Activated CD4-positive, alpha-beta T cell treated with anti-CD3 and anti-CD28 coated beads for 36 hours (primary cell): ENCODE data around the gene NUDT14. TPM values are rescaled to one million over a fixed set of nuclear protein-coding genes. Genes with fewer than 3 reads are reported as not detected.

ENCODE experiments used
- ATAC-seq: fragments of 200-7000 bp; cut with Tn5 transposase; one replicate; pipeline ENCODE4 v1.10.0; 2021; ENCODE audit warnings: mild to moderate bottlenecking, moderate library complexity
- CTCF ChIA-PET: fragments of 350-600 bp; sonication (Branson Sonifier 250); formaldehyde crosslinking; loops from one replicate; lab custom pipeline; 2021; ENCODE audit warnings: antibody characterized with exemption; lab: Charles Lee
- POLR2A ChIA-PET: fragments of 350-600 bp; sonication (Branson Sonifier 250); formaldehyde crosslinking; loops from one replicate; lab custom pipeline; 2021; ENCODE audit warnings: antibody characterized with exemption, inconsistent platforms; lab: Charles Lee
- DNase-seq: peaks from one replicate; pipeline ENCODE4 v3.0.0-alpha.2; 2020
- H3K27ac Mint-ChIP-seq: one replicate; pipeline ENCODE4 v1.8.0; 2021; ENCODE audit warnings: mixed read lengths
- H3K27me3 Mint-ChIP-seq: one replicate; pipeline ENCODE4 v1.8.0; 2021; ENCODE audit warnings: mixed read lengths
- H3K36me3 Mint-ChIP-seq: one replicate; pipeline ENCODE4 v1.8.0; 2021; ENCODE audit warnings: low read depth, mixed read lengths
- H3K4me1 Mint-ChIP-seq: one replicate; pipeline ENCODE4 v1.8.0; 2021; ENCODE audit warnings: mixed read lengths
- H3K4me3 Mint-ChIP-seq: one replicate; pipeline ENCODE4 v1.8.0; 2021; ENCODE audit warnings: mild to moderate bottlenecking, moderate library complexity, mixed read lengths
- H3K9me3 Mint-ChIP-seq: one replicate; pipeline ENCODE4 v1.8.0; 2021; ENCODE audit warnings: low read depth, mixed read lengths
- intact Hi-C, 2 experiments: fragments of 100-400 bp; cut with DNase I in 1 of 2; cut with micrococcal nuclease in 1 of 2; formaldehyde crosslinking; loops; one replicate each; pipeline versions ENCODE4 v1.14.2 to v1.15.1; 2022 to 2024; cut with DNase I, micrococcal nuclease
- microRNA-seq: library from miRNA; unstranded; fragments of <30 nt; microRNA quantifications from one replicate; pipeline ENCODE4 v1.2.0, GENCODE V29; 2021; ENCODE audit warnings: borderline replicate concordance
- total RNA-seq, 2 experiments: library from RNA; stranded (reverse); gene quantifications; one replicate each; pipeline ENCODE4 v1.2.3, GENCODE V29; 2021

Gene NUDT14
- total RNA-seq, 2 experiments from 2014 or later, result 12.3 to 13.5 TPM

DNA sequence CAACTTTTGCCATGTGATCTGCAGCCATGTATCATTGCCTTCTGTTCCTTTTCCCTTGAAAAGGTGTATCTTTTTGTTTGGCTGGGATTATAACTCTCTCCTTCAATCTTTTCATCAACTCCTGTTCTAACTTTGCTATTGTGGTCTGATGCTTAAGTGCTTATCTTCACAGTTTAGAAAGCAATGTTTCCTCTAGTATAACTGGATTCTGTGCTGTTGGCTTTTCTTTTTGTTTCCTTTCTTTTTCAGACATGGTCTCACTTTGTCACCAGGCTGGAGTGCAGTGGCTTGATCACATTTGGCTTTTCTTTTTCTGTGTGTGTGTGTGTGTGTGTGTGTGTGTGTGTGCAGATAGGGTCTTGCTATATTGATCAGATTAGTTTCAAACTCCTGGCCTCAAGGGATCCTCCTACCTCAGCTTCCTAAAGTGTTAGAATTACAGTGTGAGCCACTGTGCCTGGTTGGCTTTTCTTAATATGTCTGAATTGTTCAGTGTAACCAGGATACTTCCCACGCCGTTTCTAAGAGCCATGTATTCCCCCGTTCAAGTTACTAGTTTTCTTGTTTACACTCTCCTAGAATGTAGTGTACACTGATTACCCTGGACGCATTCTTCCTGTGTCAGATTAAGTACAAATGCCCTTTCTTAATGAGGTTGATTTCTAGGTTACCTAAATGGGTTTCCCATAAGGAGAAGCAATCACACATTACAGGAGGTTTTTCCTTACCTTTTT lies 48.0 kb downstream of the NUDT14 start:
- CTCF ChIA-PET, result interaction anchor here (0.6 to 1.2 kb wide), 2 partner anchors 15 to 20 kb away, joined by 3 read pairs; no protein-coding TSS in a partner anchor
- Mint-ChIP-seq H3K27ac (no peak overlapping the region), H3K36me3 (no peaks in the 10 kb centered on the region), H3K9me3 (peaks cover 9% of the 10 kb centered on the region), H3K4me1 (no peaks in the 10 kb centered on the region), H3K27me3 (peaks cover 11% of the 10 kb centered on the region), H3K4me3 (no peak overlapping the region)
- ATAC-seq (no peak), DNase-seq (no peak)
- POLR2A ChIA-PET, result no interaction called here
- intact Hi-C loops, result no loop called here

DNA sequence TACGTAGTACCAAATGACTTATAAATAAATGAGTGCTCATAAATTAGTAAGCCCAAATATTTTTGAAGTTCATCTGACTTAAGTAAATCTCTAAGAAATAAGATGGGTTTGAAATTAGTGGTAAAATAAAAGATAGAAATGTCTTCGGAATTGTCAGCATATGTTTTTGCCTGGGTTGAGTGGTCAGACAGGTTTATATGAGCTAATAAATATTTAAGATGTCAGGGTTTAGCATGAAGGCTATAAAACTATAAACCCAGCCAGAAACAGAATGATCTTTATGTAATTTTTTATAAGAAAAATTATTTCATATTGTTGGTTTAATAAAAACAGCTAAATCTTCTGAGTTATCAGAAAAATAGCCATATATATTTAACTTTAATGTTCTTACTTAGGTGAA lies 49.9 kb downstream of the NUDT14 start:
- peaks cover 11% of the 10 kb centered on the region for H3K27me3 Mint-ChIP-seq
- intact Hi-C loops, result no loop called here
- DNase-seq (no peak), ATAC-seq (no peak)
- H3K27ac Mint-ChIP-seq, result no peak overlapping the region
- peaks cover 9% of the 10 kb centered on the region for H3K9me3 Mint-ChIP-seq
- POLR2A ChIA-PET, result interaction anchor here (0.6 kb wide), 1 partner anchor 156 kb away, joined by 3 read pairs; no protein-coding TSS in a partner anchor
- no peaks in the 10 kb centered on the region for H3K4me1 Mint-ChIP-seq
- H3K4me3 Mint-ChIP-seq, result no peak overlapping the region
- CTCF ChIA-PET, result no interaction called here
- no peaks in the 10 kb centered on the region for H3K36me3 Mint-ChIP-seq

DNA sequence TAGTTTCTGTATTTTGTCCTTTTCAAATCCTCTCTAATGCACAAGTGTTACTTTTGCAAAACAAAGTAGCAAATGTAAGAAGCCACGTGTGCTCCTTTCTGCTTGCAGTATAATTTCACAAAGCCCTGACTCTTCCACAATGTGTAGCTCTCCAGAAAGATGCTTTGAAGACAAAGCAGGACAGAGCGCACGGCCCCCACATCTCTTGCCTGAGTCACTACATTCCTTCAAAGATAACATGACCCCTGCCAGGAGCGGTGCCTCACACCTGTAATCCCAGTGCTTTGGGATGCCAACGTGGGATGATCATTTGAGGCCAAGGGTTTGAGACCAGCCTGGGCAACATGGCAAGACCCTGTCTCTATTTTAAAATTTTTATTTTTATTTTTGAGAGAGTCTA lies 53.1 kb downstream of the NUDT14 start:
- peaks cover 13% of the 10 kb centered on the region for H3K27me3 Mint-ChIP-seq
- DNase-seq (no peak), ATAC-seq (no peak)
- ChIA-PET POLR2A (no interaction called here), CTCF (no interaction called here)
- H3K4me1 Mint-ChIP-seq, result no peaks in the 10 kb centered on the region
- H3K27ac Mint-ChIP-seq, result no peak overlapping the region
- H3K36me3 Mint-ChIP-seq, result no peaks in the 10 kb centered on the region
- intact Hi-C loops, result no loop called here
- H3K4me3 Mint-ChIP-seq, result no peak overlapping the region
- peaks cover 6% of the 10 kb centered on the region for H3K9me3 Mint-ChIP-seq

DNA sequence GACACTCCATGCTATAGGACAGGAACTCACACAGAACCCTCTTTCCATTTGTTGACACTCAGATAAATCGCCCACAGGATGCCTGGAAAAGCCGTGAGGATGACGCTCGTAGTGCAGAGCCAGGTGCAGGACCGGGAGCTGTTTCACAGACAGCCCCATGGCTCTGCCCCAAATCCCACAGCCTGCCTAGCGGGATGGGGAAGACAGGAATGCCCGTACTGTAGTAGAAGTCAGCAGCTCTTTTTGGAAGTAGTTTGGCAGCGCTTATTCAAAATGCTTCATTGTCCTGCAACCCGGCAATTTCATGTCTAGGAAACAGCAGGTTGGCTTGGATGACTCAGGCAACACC lies 54.2 kb downstream of the NUDT14 start:
- intact Hi-C loops, result no loop called here
- ChIA-PET CTCF (interaction anchor here (0.6 kb wide), 2 partner anchors 108 to 1050 kb away, joined by 3 to 5 read pairs; no protein-coding TSS in a partner anchor), POLR2A (interaction anchor here (0.6 kb wide), 1 partner anchor 363 kb away, joined by 5 read pairs; no protein-coding TSS in a partner anchor)
- Mint-ChIP-seq H3K9me3 (peaks cover 6% of the 10 kb centered on the region), H3K4me1 (no peaks in the 10 kb centered on the region), H3K27ac (no peak overlapping the region), H3K36me3 (peaks cover 3% of the 10 kb centered on the region), H3K4me3 (no peak overlapping the region), H3K27me3 (peaks cover 16% of the 10 kb centered on the region)
- DNase-seq, result no peak
- no peak for ATAC-seq

DNA sequence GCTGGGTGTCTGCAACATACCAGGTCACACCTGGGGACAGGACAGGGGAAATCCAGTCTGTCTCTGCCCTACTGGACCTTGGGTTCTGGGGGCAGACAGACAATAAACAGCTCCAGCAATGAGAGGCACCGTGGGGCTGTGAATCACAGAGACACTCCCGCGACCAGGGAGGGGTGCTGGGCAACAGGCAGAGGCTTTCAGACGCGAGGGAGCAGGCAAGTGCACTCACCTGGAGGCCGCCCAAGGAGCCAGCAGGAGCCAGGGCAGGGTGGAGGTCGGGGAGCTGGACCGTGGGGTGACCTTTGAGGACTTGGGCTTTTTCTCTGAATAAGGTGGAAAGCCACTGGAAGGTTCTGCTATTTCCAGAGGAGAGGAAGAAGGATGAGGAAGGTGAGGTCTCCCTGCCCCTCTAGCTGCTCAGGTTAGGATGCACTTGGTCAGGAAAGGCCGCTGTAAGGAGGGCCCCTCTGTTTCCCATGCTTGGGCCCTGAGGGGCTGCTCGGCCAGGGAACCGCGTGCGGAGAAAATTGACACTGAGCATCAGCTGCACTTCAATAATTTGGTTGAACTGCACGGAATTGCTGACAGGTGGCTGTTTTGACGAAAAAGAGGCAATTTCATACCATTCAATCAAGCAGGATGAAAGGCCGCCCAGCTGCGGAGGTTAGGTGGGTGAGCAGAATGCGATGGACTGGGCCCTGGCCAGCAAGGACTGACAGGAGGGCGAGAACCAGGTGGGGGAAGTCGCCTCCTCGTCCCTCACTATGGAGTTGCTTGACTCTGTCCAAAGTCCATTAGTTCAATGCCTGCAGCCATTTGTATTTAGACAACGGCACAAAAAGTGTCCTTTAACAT lies 54.8 kb downstream of the NUDT14 start:
- POLR2A ChIA-PET, result interaction anchor here (0.6 kb wide), 1 partner anchor 363 kb away, joined by 5 read pairs; no protein-coding TSS in a partner anchor
- Mint-ChIP-seq H3K27me3 (peaks cover 18% of the 10 kb centered on the region), H3K4me1 (no peaks in the 10 kb centered on the region), H3K36me3 (peaks cover 3% of the 10 kb centered on the region), H3K9me3 (peaks cover 11% of the 10 kb centered on the region), H3K27ac (no peak overlapping the region), H3K4me3 (no peak overlapping the region)
- no peak for ATAC-seq
- CTCF ChIA-PET, result interaction anchor here (0.6 kb wide), 2 partner anchors 107 to 1049 kb away, joined by 3 to 5 read pairs; no protein-coding TSS in a partner anchor
- intact Hi-C loops, result no loop called here
- DNase-seq, result no peak

DNA sequence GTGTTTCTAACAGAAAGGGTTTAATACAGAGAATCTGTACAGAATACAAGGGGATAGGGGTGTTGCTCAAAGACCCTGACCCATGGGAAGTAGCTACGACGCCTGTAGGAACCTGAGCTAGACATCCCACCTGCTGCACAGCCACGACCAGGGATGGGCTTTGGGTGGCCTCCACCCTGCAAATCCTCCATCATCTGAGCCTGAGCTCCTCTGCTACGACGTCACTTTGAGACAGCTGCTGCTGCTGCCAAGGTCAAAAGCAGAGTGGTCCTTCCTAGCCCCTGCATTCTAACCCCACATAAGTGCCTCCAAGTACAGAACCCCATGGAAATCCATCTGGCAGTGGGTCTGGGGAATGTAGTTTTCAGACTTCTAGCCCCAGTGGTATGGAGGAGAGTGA lies 56.3 kb downstream of the NUDT14 start:
- H3K4me3 Mint-ChIP-seq, result no peak overlapping the region
- no peaks in the 10 kb centered on the region for H3K4me1 Mint-ChIP-seq
- ChIA-PET CTCF (interaction anchor here (0.5 to 0.8 kb wide), 3 partner anchors 15 to 246 kb away, joined by 3 to 4 read pairs (median 3); no protein-coding TSS in a partner anchor), POLR2A (no interaction called here)
- no peak overlapping the region for H3K27ac Mint-ChIP-seq
- H3K36me3 Mint-ChIP-seq, result peaks cover 5% of the 10 kb centered on the region
- intact Hi-C loops, result no loop called here
- ATAC-seq (no peak), DNase-seq (no peak)
- H3K27me3 Mint-ChIP-seq, result peaks cover 18% of the 10 kb centered on the region
- H3K9me3 Mint-ChIP-seq, result peaks cover 19% of the 10 kb centered on the region

DNA sequence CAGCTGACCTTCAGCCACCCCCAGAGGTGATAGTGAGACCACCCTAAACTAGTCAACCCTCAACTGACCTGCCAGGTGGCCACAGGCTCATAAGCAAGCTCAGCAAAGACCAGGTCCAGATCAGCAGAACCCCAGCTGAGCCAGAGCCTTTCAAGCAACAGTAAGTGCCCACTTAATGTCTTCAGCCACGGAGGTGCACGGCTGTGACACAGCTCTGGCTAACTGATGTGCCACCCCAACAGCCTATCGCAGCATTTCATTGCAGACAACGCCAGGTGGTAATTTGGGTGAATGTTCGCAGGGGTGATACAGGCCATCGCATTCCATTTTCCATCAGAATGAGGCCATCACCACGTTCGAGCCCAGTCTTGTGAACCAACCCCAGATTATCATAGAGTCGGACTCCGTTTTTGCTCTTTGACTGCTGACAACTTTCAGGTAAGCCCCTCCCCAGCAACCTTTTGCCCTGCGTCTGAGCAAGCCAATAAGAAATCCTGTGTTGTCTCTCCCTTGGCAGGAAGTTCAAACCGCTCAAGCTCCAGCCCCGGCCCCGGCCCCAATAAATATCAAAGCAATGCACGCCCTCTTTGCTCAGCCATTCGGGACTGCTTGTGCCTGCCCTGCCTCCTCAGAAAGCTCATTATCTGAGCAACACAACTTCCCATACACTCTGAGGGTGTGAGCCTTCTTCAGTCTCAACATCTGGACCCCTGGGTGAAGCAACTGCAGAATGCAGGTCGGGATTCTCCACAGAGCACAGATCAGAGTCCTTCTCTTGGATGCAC lies 56.9 kb downstream of the NUDT14 start:
- no peak overlapping the region for H3K4me3 Mint-ChIP-seq
- H3K27ac Mint-ChIP-seq, result no peak overlapping the region
- ChIA-PET CTCF (interaction anchor here (0.6 kb wide), 1 partner anchor 211 kb away, joined by 3 read pairs; no protein-coding TSS in a partner anchor), POLR2A (no interaction called here)
- H3K27me3 Mint-ChIP-seq, result peaks cover 14% of the 10 kb centered on the region
- ATAC-seq (no peak), DNase-seq (no peak)
- intact Hi-C loops, result no loop called here
- H3K36me3 Mint-ChIP-seq, result peaks cover 5% of the 10 kb centered on the region
- peaks cover 16% of the 10 kb centered on the region for H3K9me3 Mint-ChIP-seq
- no peaks in the 10 kb centered on the region for H3K4me1 Mint-ChIP-seq

DNA sequence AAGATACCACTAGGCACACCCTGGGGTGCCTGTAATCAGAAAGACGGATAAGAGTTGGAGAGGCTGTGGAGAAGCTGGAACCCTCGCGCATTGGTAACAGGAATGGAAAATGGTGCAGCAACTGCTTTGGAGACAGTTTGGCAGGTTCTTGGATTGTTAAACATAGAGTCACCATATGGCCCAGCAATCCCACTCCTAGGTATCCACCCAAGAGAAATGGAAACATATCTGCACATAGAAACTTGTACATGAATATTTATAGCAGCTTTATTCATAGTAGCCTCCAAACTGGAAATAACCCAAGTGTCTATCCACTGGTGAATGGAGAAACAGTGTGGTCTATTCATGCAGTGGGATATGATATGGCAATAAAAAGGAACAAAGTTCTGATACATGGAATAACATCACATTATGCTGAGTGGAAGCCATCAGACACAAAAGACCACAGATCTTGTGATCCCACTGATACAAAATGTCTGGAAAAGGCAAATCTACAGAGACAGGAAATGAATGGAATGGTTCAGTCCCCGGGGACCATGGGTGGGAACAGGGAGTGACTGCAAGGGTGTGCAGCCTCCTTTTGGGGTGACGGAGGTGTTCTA lies 57.9 kb downstream of the NUDT14 start:
- CTCF ChIA-PET, result interaction anchor here (0.5 to 0.9 kb wide), 3 partner anchors 8 to 144 kb away, joined by 3 to 4 read pairs (median 3); no protein-coding TSS in a partner anchor
- peaks cover 5% of the 10 kb centered on the region for H3K36me3 Mint-ChIP-seq
- H3K4me3 Mint-ChIP-seq, result no peak overlapping the region
- intact Hi-C loops, result no loop called here
- no peak for ATAC-seq
- peaks cover 15% of the 10 kb centered on the region for H3K27me3 Mint-ChIP-seq
- H3K9me3 Mint-ChIP-seq, result peaks cover 16% of the 10 kb centered on the region
- DNase-seq, result no peak
- H3K4me1 Mint-ChIP-seq, result no peaks in the 10 kb centered on the region
- H3K27ac Mint-ChIP-seq, result no peak overlapping the region
- POLR2A ChIA-PET, result no interaction called here

Small RNAs within 50 kb of the gene (microRNA-seq; reads per million reads assigned to microRNA genes)
- gene MIR6765, result not detected

Other genes starting within 250 kb of the NUDT14 start
- under 1 TPM; 0.07 to 0.11 TPM for gene AHNAK2, start 202.9 kb downstream of the NUDT14 start, total RNA-seq
- gene CLBA1, start 195.5 kb downstream of the NUDT14 start, total RNA-seq, result 1 to 10 TPM; 1.1 to 1.9 TPM
- gene CDCA4, start 160.2 kb downstream of the NUDT14 start, total RNA-seq, result 10 to 100 TPM; 52.0 to 62.7 TPM
- 10 to 100 TPM; 27.7 to 35.4 TPM for gene GPR132, start 115.9 kb downstream of the NUDT14 start, total RNA-seq
- 1 to 10 TPM; 3.2 to 3.6 TPM for gene JAG2, start 12.5 kb downstream of the NUDT14 start, total RNA-seq
- gene BTBD6, start 67.2 kb upstream of the NUDT14 start, total RNA-seq, result 10 to 100 TPM; 18.9 to 23.2 TPM
- gene BRF1, start 119.7 kb upstream of the NUDT14 start, total RNA-seq, result 10 to 100 TPM; 20.0 to 28.1 TPM
- 10 to 100 TPM; 30.6 to 32.9 TPM for gene PACS2, start 133.4 kb upstream of the NUDT14 start, total RNA-seq
- 1 to 10 TPM; 1.4 to 2.4 TPM for gene TEX22, start 217.2 kb upstream of the NUDT14 start, total RNA-seq
- 100 to 1,000 TPM; 136 to 152 TPM for gene MTA1, start 238.5 kb upstream of the NUDT14 start, total RNA-seq